NB4 (cell line): ENCODE results near the gene STEAP3.

ENCODE experiments used
- DNase-seq: peaks from one replicate; pipeline ENCODE4 v3.0.0; 2010; ENCODE audit warnings: low read depth
- H3K4me3 ChIP-seq: one replicate; pipeline ENCODE4 v1.5.1; 2011; ENCODE audit warnings: mild to moderate bottlenecking, low read depth, low read length, moderate library complexity
- MYC ChIP-seq: IDR thresholded peaks from 2 replicates; pipeline ENCODE4 v1.6.1; 2011; ENCODE audit warnings: low read depth, low read length
- POLR2A ChIP-seq: IDR thresholded peaks from 2 replicates; pipeline ENCODE4 v1.6.1; 2011; ENCODE audit warnings: mild to moderate bottlenecking; ENCODE audit not compliant: insufficient read length; ENCODE audit errors: extremely low read depth
- TF ChIP-seq, protein P1 (sequence below): IDR thresholded peaks from one replicate; pipeline ENCODE4 v1.5.1; 2012; ENCODE audit warnings: low read depth, low read length
- TF ChIP-seq, protein P2 (sequence below): IDR thresholded peaks from 2 replicates; pipeline ENCODE4 v1.6.1; 2011; ENCODE audit warnings: low read depth, low read length

The STEAP3 gene

DNA sequence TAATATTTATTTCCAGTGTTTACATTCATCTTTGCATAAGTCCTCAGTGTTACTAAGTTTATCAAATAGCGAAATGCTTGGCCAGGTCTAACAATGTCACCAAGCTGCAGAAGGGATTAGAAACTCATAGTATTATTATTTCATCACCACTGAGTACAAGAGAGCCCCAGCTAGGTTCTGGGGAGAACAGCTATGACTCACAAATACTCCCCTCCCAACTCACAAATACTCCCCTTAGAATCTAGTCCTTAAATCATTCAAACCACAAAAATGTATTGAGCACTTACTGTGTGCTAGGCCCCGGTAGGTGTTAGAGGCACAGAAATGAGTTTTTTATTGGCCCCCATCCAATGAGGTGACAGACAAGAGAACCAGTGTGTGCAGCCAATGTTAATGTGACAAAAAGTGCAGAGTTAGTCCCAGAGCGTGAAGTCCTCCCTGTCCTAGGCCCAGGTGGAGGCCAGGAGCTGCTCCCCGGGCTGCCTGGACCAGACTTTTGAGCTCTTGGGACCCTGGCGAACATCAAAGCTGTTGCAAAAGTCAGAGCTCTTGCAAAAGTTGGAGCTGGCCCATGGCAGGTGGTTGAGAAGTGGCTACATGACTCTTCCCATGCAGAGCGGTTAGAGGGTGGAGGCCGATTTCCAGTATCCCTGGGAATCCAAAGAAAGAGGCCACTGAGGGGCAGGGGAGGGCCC is 9.8 kb downstream of the STEAP3 start:
- H3K4me3 ChIP-seq = no peak overlapping the region
- peak; percentile 48 for DNase-seq
- no peak for TF ChIP-seq MYC

- DNase-seq = peak; percentile 67
These were observed 10.7 kb downstream of the STEAP3 start for GRCh38 chr2:119234021-119235019.

DNA sequence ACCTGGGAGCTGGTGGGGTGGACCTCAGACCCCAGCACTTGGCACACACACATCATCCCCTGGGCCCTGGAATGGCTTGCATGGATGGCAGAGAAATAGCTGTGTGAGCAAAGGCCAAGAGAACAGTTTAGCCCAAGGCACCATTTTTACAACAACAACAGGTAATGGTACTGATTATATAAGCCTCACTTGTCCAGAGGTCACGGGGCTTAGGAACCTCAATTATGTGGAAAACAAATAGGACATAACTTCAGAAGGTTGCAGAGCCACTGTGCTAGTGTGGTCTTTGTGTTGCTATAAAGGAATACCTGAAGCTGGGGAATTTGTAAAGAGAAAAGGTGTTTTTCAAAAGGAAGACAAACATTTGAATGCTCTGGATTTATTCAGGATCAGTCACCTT is 13.2 kb downstream of the STEAP3 start:
- no peak overlapping the region for H3K4me3 ChIP-seq
- DNase-seq = no peak
- TF ChIP-seq, protein P1, sequence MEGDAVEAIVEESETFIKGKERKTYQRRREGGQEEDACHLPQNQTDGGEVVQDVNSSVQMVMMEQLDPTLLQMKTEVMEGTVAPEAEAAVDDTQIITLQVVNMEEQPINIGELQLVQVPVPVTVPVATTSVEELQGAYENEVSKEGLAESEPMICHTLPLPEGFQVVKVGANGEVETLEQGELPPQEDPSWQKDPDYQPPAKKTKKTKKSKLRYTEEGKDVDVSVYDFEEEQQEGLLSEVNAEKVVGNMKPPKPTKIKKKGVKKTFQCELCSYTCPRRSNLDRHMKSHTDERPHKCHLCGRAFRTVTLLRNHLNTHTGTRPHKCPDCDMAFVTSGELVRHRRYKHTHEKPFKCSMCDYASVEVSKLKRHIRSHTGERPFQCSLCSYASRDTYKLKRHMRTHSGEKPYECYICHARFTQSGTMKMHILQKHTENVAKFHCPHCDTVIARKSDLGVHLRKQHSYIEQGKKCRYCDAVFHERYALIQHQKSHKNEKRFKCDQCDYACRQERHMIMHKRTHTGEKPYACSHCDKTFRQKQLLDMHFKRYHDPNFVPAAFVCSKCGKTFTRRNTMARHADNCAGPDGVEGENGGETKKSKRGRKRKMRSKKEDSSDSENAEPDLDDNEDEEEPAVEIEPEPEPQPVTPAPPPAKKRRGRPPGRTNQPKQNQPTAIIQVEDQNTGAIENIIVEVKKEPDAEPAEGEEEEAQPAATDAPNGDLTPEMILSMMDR = no peak
- TF ChIP-seq MYC (no peak), POLR2A (no peak)
- TF ChIP-seq, protein P2, sequence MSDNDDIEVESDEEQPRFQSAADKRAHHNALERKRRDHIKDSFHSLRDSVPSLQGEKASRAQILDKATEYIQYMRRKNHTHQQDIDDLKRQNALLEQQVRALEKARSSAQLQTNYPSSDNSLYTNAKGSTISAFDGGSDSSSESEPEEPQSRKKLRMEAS = no peak

More at GRCh38 chr2:119234021-119235019, 10.7 kb downstream of the STEAP3 start:
- TF ChIP-seq MYC (no peak), POLR2A (no peak)
- TF ChIP-seq, protein P2 = no peak
- TF ChIP-seq, protein P1 = peak; percentile 48
- no peak overlapping the region for H3K4me3 ChIP-seq

DNA sequence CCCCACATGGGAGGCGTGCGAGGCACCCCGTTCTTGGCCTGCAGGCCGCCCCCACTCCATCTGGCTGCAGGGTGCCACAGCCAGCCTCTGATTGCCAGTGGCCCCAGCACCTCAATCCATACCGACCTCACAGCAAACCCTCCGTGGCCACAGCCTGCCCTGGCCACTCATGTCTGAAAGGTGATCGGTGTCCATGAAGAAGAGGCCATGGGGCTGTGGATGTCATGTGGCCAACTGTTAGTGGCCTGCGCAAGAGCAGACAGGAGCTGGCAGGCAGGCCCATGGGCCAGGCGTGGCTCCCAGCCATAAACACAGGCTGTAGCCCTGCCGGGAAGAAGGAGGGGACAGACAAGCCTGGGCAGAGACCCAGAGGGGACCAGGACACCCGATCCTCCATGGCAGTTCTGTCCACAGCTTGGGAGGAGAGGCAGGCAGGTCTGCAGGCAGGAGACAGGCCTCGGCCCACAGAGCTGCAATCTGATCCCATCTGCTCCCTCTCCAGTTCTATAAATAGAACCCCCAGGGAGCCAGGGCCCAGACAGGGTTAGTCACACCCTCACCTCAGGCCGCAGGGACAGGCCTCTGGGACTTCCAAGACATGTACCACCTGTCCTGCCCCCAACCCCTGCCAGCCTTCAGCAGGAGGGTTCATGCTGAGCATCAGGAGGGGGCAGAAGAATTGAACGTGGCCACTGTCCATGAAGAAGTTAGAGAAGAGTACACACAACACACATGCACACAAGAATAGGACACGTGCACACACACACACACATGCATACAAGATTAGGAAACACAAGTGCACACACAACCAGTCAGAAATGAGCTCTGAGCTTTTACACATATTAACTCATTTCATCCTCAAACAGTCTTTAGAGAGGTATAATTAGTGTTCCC is 16.9 kb downstream of the STEAP3 start:
- no peak overlapping the region for H3K4me3 ChIP-seq
- no peak for DNase-seq
- TF ChIP-seq, protein P2 = no peak
- TF ChIP-seq MYC (no peak), POLR2A (no peak)
- TF ChIP-seq, protein P1 = no peak

- DNase-seq = no peak
- H3K4me3 ChIP-seq = no peak overlapping the region
- TF ChIP-seq POLR2A (no peak), MYC (no peak)
- TF ChIP-seq, protein P2 = no peak
- TF ChIP-seq, protein P1 = no peak
These were observed 17.5 kb downstream of the STEAP3 start for GRCh38 chr2:119241205-119241532.
